ENCODE results near the gene FICD.

FICD gene

DNA sequence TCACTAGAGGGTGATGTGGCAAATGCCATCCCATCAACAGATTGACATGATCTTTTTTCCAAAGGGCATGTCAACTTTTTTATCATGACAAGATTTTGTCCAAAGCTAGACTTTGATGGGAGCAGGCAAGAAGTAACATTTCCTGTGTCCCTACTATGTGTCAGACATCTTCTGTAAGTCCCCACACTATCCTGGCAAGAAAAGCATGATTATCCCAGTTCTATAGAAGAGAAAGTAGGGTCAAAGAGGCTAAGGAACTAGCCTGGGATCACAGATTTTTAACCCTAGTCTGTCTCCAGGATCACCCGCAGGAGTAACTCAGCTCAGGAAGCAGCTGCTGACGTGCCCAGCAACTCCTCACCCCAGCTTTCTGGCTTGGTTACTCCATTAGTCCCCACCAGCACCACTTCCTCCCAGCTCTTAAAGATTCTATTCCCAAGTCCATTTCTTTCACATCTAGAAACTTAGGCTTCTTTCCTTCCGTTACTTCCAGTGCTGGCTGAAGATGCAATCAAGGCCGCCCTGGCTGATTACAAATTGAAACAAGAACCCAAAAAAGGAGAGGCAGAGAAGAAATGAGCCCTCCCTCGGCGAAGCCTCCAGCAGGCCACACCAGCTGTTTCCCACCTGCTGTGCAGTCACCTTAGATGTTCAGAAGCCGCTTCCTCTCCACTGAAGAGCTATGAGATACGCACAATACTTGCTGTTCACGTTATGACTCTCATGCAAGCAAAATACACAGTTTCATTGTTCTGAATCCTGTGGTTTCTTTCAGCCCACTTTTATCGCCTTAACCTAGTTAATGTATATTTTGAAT, 53.5 kb downstream of the FICD start:
- no peak for DNase-seq
